ENCODE data around the gene TOX4. TPM values are rescaled to one million over a fixed set of nuclear protein-coding genes. Genes with fewer than 3 reads are reported as not detected.

TOX4 gene
- total and polyA plus RNA-seq, 2 of the 4 experiments (the other 2 are of a cell fraction) = 26.7 to 56.6 TPM

GRCh38 chr14:21431126-21431525, 45.9 kb upstream of the TOX4 start:
- Histone ChIP-seq H4K5ac (ENCODE audit: low read depth, low read length) (no peak overlapping the region), H3K18ac (ENCODE audit: low read depth, low read length) (no peak overlapping the region), H3K27ac (ENCODE audit: insufficient read depth, low read length) (no peak overlapping the region), H3K4ac (ENCODE audit: low read depth, low read length) (no peak overlapping the region), H2BK120ac (ENCODE audit: low read depth, low read length) (no peak overlapping the region), H3K56ac (ENCODE audit: extremely low read depth, insufficient read depth, low read length) (no peak overlapping the region), H3K9ac (ENCODE audit: low read depth, low read length) (no peak overlapping the region), H4K20me1 (ENCODE audit: insufficient read depth, low read length) (peaks cover 19% of the 10 kb centered on the region), H3K4me1 (ENCODE audit: control insufficient read depth, insufficient read depth, low read length) (no peaks in the 10 kb centered on the region), H4K8ac (ENCODE audit: low read depth in 2 of 2, low read length in 2 of 2) (no peak overlapping the region), H3K27me3 (ENCODE audit: control insufficient read depth, insufficient read depth, low read length) (no peaks in the 10 kb centered on the region), H2AK9ac (replicated peaks; ENCODE audit: low read depth, low read length, poor library complexity) (no peak overlapping the region), H2BK5ac (ENCODE audit: low read depth, low read length, poor library complexity, severe bottlenecking) (no peak overlapping the region), H2BK15ac (ENCODE audit: low read depth, low read length) (no peak overlapping the region), H3K36me3 (ENCODE audit: control insufficient read depth, insufficient read depth, low read length) (peaks cover 39% of the 10 kb centered on the region), H3K9me1 (ENCODE audit: insufficient read depth, low read length) (peaks cover 19% of the 10 kb centered on the region; the same call in 1 of the 2 replicates), H2BK20ac (ENCODE audit: low read depth, low read length) (no peak overlapping the region), H2AFZ (replicated peaks; ENCODE audit: low read length, poor library complexity) (no peak overlapping the region), H3K4me3 (ENCODE audit: insufficient read depth, low read depth, low read length) (no peak overlapping the region), H3K23ac (ENCODE audit: low read depth, low read length) (no peak overlapping the region), H3K4me2 (ENCODE audit: low read depth, low read length) (no peak overlapping the region), H4K91ac (ENCODE audit: insufficient read depth, low read depth, low read length) (no peak overlapping the region), H3K9me3 (ENCODE audit: control insufficient read depth, insufficient read depth, low read length) (no peaks in the 10 kb centered on the region), H3K14ac (replicated peaks; ENCODE audit: low read depth, low read length) (no peak overlapping the region), H2AK5ac (ENCODE audit: low read depth, low read length) (no peak overlapping the region), H3K79me1 (ENCODE audit: low read depth in 1 of 2, low read length in 2 of 2) (peaks cover 36 to 48% of the 10 kb centered on the region in 2 experiments)
- dilution Hi-C loops (cut with HindIII; ENCODE audit: low sequenced_read_pairs, unreplicated experiment) (no loop called here), intact Hi-C loops (cut with micrococcal nuclease) (loop anchor here (5.0 kb wide), 1 partner anchor 34 kb away; no protein-coding TSS in a partner anchor), in situ Hi-C loops (cut with MboI; ENCODE audit: low sequenced_read_pairs) (no loop called here)
- BruUV-seq (replicated peaks) = TSS peak; percentile 63
- no CpG with 5 or more reads among the region's 2 CpGs for WGBS, 2 experiments (ENCODE audit: extremely low coverage in 2 of 2, insufficient read length in 1 of 2)
- DNase-seq (no peak), ATAC-seq (ENCODE audit: low read depth) (no peak)
- TF ChIP-seq CHD1 (IDR thresholded peaks at IDR 0.05; ENCODE audit: low read depth, low read length) (no peak), RFX5 (IDR thresholded peaks at IDR 0.05; ENCODE audit: low read depth, low read length) (no peak), MAZ (IDR thresholded peaks at IDR 0.05; ENCODE audit: borderline replicate concordance, low read depth, low read length) (no peak), CEBPB (IDR thresholded peaks at IDR 0.05; ENCODE audit: low read depth, low read length) (no peak), RCOR1 (IDR thresholded peaks at IDR 0.05; ENCODE audit: insufficient replicate concordance, low read length) (no peak)
- TF ChIP-seq, protein P1, sequence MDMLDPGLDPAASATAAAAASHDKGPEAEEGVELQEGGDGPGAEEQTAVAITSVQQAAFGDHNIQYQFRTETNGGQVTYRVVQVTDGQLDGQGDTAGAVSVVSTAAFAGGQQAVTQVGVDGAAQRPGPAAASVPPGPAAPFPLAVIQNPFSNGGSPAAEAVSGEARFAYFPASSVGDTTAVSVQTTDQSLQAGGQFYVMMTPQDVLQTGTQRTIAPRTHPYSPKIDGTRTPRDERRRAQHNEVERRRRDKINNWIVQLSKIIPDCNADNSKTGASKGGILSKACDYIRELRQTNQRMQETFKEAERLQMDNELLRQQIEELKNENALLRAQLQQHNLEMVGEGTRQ (IDR thresholded peaks at IDR 0.05; ENCODE audit: low read depth, low read length) = no peak
- ChIA-PET CTCF (no interaction called here), POLR2A (ENCODE audit: unreplicated experiment) (no interaction called here)

Measured in IMR-90 (cell line).